Breast epithelium (tissue), 3 donors: ENCODE measurements around the gene BMP15.

Experiments
- CTCF ChIP-seq, 3 donors: fragments of 450-650 bp; IDR thresholded peaks; one replicate each; pipeline ENCODE4 v1.5.1; 2016 to 2017; ENCODE audit warnings: antibody characterized with exemption in 3 of 3, mild to moderate bottlenecking in 3 of 3, moderate library complexity in 3 of 3
- POLR2AphosphoS5 ChIP-seq, 3 donors: sonication (generic); formaldehyde crosslinking; IDR thresholded peaks; one replicate each; pipeline ENCODE4 v1.6.1; 2017; ENCODE audit warnings: antibody characterized with exemption in 3 of 3

- TF ChIP-seq CTCF (IDR thresholded peaks at IDR 0.05) (no peak), POLR2AphosphoS5 (IDR thresholded peaks at IDR 0.05) (no peak)
These were observed 17.1 kb upstream of the BMP15 start for GRCh38 chrX:50893466-50893865.
